ENCODE measurements around the gene TBCD. TPM values are rescaled to one million over a fixed set of nuclear protein-coding genes. Genes with fewer than 3 reads are reported as not detected.
A peak's percentile ranks its signal among the peaks of the same experiment; 100 is the strongest.

TBCD gene
- total RNA-seq, 1 experiment from 2014 or later: 129 TPM

GRCh38 chr17:82871056-82871775 is 119.4 kb downstream of the TBCD start:
- no peak for DNase-seq

More at GRCh38 chr17:82871056-82871775, 119.4 kb downstream of the TBCD start:
- Mint-ChIP-seq H3K27ac (no peak overlapping the region), H3K36me3 (ENCODE audit: insufficient read depth in 1 of 3, low read depth in 3 of 3) (peaks cover 9 to 29% (median 27%) of the 10 kb centered on the region in 3 experiments; a peak in 6 of 7 replicates), H3K4me3 (no peak overlapping the region), H3K4me1 (peaks cover 14 to 24% of the 10 kb centered on the region in 2 experiments), H3K27me3 (ENCODE audit: low read depth) (no peaks in the 10 kb centered on the region; the same call in 1 of the 2 replicates), H3K9me3 (no peaks in the 10 kb centered on the region)
- Histone ChIP-seq H2BK12ac (ENCODE audit: insufficient read length, low read depth, low read length) (no peak overlapping the region), H2AFZ (ENCODE audit: low read length) (no peak overlapping the region), H3K4me2 (ENCODE audit: insufficient read depth, insufficient read length, low read length) (no peak overlapping the region), H3K79me2 (ENCODE audit: insufficient read depth, low read length) (no peaks in the 10 kb centered on the region; the same call in 1 of the 2 replicates), H3K9ac (ENCODE audit: extremely low read depth, insufficient read length, low read length) (no peak overlapping the region), H2BK15ac (ENCODE audit: low read depth, low read length) (no peak overlapping the region), H4K20me1 (ENCODE audit: control insufficient read depth, insufficient read depth, insufficient read length) (no peaks in the 10 kb centered on the region), H3K14ac (ENCODE audit: insufficient read depth, low read length) (no peak overlapping the region), H3K18ac (ENCODE audit: insufficient read length, low read depth, low read length) (no peak overlapping the region), H2AK5ac (ENCODE audit: insufficient read length, low read length) (no peak overlapping the region), H4K8ac (replicated peaks; ENCODE audit: insufficient read length, low read depth, low read length) (no peak overlapping the region), H3K23ac (ENCODE audit: insufficient read length, low read depth, low read length) (no peak overlapping the region), H4K91ac (ENCODE audit: insufficient read length, low read depth, low read length) (no peak overlapping the region), H3K4me1 (ENCODE audit: insufficient read depth, low read length) (no peaks in the 10 kb centered on the region), H3T11ph (ENCODE audit: low read length) (no peak overlapping the region), H2BK20ac (ENCODE audit: low read depth, low read length, poor library complexity, severe bottlenecking) (no peak overlapping the region), H3K56ac (ENCODE audit: insufficient read length, low read depth, low read length) (no peak overlapping the region), H3K79me1 (ENCODE audit: insufficient read depth, low read depth, low read length, poor library complexity, severe bottlenecking) (peaks cover 3% of the 10 kb centered on the region), H4K5ac (ENCODE audit: insufficient read length, low read depth, low read length) (no peak overlapping the region), H3K9me3 (ENCODE audit: control insufficient read depth, low read depth, low read length) (no peaks in the 10 kb centered on the region), H3K27me3 (ENCODE audit: insufficient read depth, low read length) (no peaks in the 10 kb centered on the region), H3K4ac (ENCODE audit: low read depth, low read length) (no peak overlapping the region), H2BK5ac (ENCODE audit: insufficient read length, low read length) (no peak overlapping the region), H2BK120ac (ENCODE audit: low read depth, low read length, poor library complexity, severe bottlenecking) (no peak overlapping the region), H3K27ac (ENCODE audit: insufficient read length, low read depth, low read length) (no peak overlapping the region), H3K23me2 (ENCODE audit: insufficient read length, low read depth, low read length, poor library complexity, severe bottlenecking) (peaks cover 3% of the 10 kb centered on the region)
- no CpG with 5 or more reads among the region's 31 CpGs for WGBS (ENCODE audit: extremely low coverage, insufficient read length, low lambda C conversion rate)
- peak; percentile 47 for TF ChIP-seq CTCF (conservative IDR thresholded peaks at IDR 0.05)
